Adrenal gland (tissue), 5 donors: ENCODE results near the gene SBK3.

Experiments used
- POLR2A ChIP-seq, 2 donors: fragments of 450-650 bp; IDR thresholded peaks; one replicate each; pipeline ENCODE4 v1.6.1; 2017; ENCODE audit warnings: antibody characterized with exemption in 2 of 2, mild to moderate bottlenecking in 2 of 2, moderate library complexity in 1 of 2
- TF ChIP-seq, protein P1 (sequence below), 6 experiments: fragments of 450-650 bp in 4 of 6; fragments of 200-600 bp in 2 of 6; sonication (generic) in 1 of 6; IDR thresholded peaks; 1 replicate in 5 of 6; 2 replicates in 1 of 6; pipeline versions ENCODE4 v1.5.1 to v1.8.0; 2016 to 2021; ENCODE audit warnings: antibody characterized with exemption in 6 of 6, mild to moderate bottlenecking in 2 of 6, moderate library complexity in 1 of 6
- donor health status: DM: no; HTN: no; CAD: no.

DNA sequence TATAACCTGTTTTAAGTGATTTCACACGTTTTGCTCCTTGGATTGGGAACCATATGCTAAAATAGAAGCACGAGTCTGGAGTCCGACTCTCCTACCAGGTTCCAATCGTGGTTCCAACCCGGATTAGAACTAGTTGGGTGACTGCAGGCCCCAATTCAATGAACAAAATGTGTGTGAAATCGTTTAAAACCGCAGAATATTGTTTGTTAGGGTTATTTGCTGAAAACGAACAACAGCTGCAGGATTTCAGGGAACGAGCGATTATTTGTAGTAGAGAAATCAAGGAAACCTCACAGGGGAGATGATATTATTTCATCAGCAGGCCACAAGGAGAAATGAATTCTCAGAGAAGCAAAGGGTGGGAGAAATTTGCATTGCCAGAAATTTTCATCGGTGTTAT lies 40.4 kb downstream of the SBK3 start:
- TF ChIP-seq, protein P1, sequence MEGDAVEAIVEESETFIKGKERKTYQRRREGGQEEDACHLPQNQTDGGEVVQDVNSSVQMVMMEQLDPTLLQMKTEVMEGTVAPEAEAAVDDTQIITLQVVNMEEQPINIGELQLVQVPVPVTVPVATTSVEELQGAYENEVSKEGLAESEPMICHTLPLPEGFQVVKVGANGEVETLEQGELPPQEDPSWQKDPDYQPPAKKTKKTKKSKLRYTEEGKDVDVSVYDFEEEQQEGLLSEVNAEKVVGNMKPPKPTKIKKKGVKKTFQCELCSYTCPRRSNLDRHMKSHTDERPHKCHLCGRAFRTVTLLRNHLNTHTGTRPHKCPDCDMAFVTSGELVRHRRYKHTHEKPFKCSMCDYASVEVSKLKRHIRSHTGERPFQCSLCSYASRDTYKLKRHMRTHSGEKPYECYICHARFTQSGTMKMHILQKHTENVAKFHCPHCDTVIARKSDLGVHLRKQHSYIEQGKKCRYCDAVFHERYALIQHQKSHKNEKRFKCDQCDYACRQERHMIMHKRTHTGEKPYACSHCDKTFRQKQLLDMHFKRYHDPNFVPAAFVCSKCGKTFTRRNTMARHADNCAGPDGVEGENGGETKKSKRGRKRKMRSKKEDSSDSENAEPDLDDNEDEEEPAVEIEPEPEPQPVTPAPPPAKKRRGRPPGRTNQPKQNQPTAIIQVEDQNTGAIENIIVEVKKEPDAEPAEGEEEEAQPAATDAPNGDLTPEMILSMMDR (IDR thresholded peaks at IDR 0.05): no peak
- no peak for TF ChIP-seq POLR2A (IDR thresholded peaks at IDR 0.05)
